Ectodermal cell (in vitro differentiated cells): ENCODE measurements around the gene SLC16A12.
"Not testable (repeated sequence)": the region's sequence is repeated elsewhere in the genome, so short reads cannot be mapped to it uniquely, and the experiment has no call there.

Experiments
- H3K27ac ChIP-seq: 2 replicates; pipeline ENCODE4 v1.7.0; 2013; ENCODE audit warnings: mild to moderate bottlenecking, low read depth, low read length; ENCODE audit not compliant: insufficient read depth, poor library complexity, severe bottlenecking
- H3K27me3 ChIP-seq: 2 replicates; pipeline ENCODE4 v1.7.0; 2013; ENCODE audit warnings: mild to moderate bottlenecking, low read length; ENCODE audit not compliant: insufficient read depth, control insufficient read depth, poor library complexity, severe bottlenecking
- H3K36me3 ChIP-seq: one replicate; pipeline ENCODE4 v1.7.0; 2013; ENCODE audit warnings: low read length; ENCODE audit not compliant: control insufficient read depth, insufficient read depth
- H3K4me1 ChIP-seq: one replicate; pipeline ENCODE4 v1.7.0; 2013; ENCODE audit warnings: low read length; ENCODE audit not compliant: control insufficient read depth, insufficient read depth
- H3K4me3 ChIP-seq: 2 replicates; pipeline ENCODE4 v1.7.0; 2013; ENCODE audit warnings: low read depth, low read length, control low read depth; ENCODE audit not compliant: insufficient read depth
- H3K9me3 ChIP-seq: 2 replicates; pipeline ENCODE4 v1.7.0; 2013; ENCODE audit warnings: mild to moderate bottlenecking, low read length, moderate library complexity; ENCODE audit not compliant: control insufficient read depth
- WGBS, 2 experiments: methylation state at CpG; one replicate each; pipeline ENCODE4 v1.1.7; 2013; ENCODE audit warnings: missing lambda C conversion rate in 2 of 2; 5-methylcytosine and 5-hydroxymethylcytosine counted together

SLC16A12 gene

DNA sequence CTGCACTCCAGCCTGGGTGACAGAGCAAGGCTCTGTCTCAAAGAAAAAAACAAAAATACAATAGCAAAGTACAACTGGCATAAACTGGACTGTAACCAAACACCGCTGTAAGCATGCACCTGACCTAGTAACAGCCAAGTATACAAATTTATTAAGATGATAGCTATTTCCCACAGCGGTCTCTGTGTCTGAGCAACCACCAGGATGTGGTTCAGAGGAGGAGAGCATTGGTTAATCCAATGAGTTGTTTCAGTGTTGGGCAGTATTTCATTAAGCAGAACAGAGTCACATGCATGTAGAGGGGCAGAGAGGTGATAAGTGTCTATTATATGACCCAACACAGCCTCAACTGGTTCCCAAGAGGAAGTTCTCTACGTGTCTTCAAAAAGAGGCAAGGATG, 4.0 kb downstream of the SLC16A12 start:
- no peaks in the 10 kb centered on the region for H3K9me3 ChIP-seq
- peaks cover 44% of the 10 kb centered on the region for H3K27me3 ChIP-seq
- no peaks in the 10 kb centered on the region for H3K4me1 ChIP-seq
- 62 to 64% methylated on average over 3 of the region's 3 CpGs for WGBS, 2 experiments
- H3K27ac ChIP-seq, result no peak overlapping the region
- no peak overlapping the region for H3K4me3 ChIP-seq
- no peaks in the 10 kb centered on the region for H3K36me3 ChIP-seq

DNA sequence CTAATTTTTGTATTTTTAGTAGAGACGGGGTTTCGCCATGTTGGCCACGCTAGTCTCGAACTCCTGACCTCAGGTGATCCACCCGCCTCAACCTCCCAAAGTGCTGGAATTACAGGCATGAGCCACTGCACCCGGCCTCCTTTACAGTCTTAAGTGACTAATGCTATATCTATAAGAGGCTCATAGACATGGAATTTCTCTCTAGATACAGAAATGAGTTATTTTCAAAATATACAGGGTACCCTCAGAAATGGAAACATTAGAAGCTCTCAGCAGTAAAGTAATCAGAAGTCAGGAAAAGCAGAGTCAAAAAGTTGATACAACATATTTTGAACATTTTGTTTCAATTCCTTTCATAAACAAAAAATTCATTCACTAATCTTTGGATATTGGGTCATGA, 5.7 kb downstream of the SLC16A12 start:
- peaks cover 27% of the 10 kb centered on the region for H3K27me3 ChIP-seq
- not testable (repeated sequence) for H3K27ac ChIP-seq, H3K36me3 ChIP-seq, H3K4me3 ChIP-seq, H3K4me1 ChIP-seq, H3K9me3 ChIP-seq
- WGBS, 2 experiments, result 86 to 99% methylated on average over 6 of the region's 6 CpGs

DNA sequence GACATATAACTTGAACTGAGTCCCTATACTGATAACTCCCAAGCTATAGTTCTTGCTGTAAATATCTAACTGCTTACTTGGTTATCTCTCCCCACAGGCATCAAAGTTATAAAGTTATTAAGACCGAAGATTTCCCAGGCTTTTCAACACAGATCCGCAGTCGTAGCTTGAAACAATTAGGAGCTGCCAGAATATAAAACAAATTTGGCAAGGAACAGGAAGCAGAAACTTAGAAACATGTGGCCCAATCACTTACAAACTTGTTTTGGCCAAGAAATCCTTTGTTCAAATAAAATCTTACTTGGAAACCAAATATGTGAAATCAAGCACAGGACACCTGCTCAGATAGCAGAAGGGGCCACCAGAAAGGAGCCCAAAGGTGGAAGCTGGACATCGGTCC, 9.0 kb downstream of the SLC16A12 start:
- Histone ChIP-seq H3K36me3 (no peaks in the 10 kb centered on the region), H3K27ac (no peak overlapping the region), H3K4me1 (no peaks in the 10 kb centered on the region), H3K4me3 (no peak overlapping the region), H3K27me3 (no peaks in the 10 kb centered on the region), H3K9me3 (no peaks in the 10 kb centered on the region)
- 93 to 97% methylated on average over 4 of the region's 4 CpGs for WGBS, 2 experiments

DNA sequence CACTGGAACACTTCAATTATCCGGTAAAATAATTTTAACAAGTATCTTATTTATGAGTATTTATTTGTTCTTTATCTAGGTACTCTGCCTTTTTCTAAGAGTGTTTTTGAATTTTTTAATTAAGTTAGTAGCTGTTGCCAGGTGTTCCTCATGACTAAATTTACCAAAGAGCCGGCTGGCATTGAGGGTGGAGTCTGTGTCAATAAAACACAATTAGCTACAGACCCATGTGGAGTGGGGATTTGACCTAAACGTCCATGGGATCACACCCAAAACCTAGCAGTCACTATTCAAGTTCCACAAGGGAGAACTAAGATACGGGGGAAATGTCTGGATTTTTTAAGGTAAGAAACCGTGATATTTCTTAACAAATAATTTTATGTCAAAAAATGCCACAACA, 9.8 kb downstream of the SLC16A12 start:
- H3K27ac ChIP-seq, result no peak overlapping the region
- 71 to 74% methylated on average over 3 to 4 of the region's 5 CpGs for WGBS, 2 experiments
- no peaks in the 10 kb centered on the region for H3K9me3 ChIP-seq
- no peak overlapping the region for H3K4me3 ChIP-seq
- H3K36me3 ChIP-seq, result no peaks in the 10 kb centered on the region
- H3K4me1 ChIP-seq, result no peaks in the 10 kb centered on the region
- H3K27me3 ChIP-seq, result no peaks in the 10 kb centered on the region

DNA sequence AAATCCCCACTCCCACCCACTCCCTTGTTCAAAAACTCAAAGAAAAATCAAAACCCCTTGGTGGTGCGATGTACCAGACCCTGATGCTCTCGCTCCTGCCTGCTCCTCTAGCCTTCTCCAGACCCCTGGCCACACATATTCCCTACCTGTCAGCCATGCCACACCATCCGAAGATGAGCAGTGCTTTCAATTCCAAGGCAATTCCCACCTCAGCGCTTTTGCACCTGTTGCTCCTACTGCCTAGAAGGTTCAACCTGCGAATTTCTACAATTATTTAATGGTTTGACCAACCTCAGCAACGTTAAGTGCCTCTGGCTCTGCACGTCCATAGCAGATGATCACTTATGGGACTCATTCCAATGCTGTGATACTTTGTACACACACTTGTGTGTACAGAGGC, 11.1 kb downstream of the SLC16A12 start:
- no peak overlapping the region for H3K4me3 ChIP-seq
- no peaks in the 10 kb centered on the region for H3K4me1 ChIP-seq
- 86 to 88% methylated on average over 7 of the region's 7 CpGs for WGBS, 2 experiments
- no peaks in the 10 kb centered on the region for H3K9me3 ChIP-seq
- no peak overlapping the region for H3K27ac ChIP-seq
- no peaks in the 10 kb centered on the region for H3K36me3 ChIP-seq
- H3K27me3 ChIP-seq, result no peaks in the 10 kb centered on the region

DNA sequence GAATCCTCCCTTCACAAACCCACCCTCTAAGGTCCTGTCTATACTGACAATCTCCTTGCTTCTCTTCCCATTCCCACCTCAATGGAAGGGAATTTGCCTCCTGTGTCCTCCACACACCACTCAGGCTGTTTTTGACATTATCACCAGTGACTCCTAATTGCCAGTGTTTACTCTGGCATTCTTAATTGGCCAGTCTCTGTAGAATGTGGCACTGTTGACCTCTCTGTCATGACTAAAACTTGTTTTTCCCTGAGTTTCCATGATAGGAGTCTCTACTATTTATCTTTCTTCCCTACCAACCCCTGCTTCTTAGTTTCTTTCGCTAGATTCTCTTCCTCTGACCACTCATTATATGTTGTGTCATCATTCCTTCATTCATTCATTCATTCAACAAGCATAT, 12.1 kb downstream of the SLC16A12 start:
- Histone ChIP-seq H3K27me3 (no peaks in the 10 kb centered on the region), H3K36me3 (no peaks in the 10 kb centered on the region), H3K27ac (no peak overlapping the region), H3K4me3 (no peak overlapping the region), H3K9me3 (no peaks in the 10 kb centered on the region), H3K4me1 (no peaks in the 10 kb centered on the region)
- 83 to 92% methylated on average over 1 of the region's 1 CpG for WGBS, 2 experiments

DNA sequence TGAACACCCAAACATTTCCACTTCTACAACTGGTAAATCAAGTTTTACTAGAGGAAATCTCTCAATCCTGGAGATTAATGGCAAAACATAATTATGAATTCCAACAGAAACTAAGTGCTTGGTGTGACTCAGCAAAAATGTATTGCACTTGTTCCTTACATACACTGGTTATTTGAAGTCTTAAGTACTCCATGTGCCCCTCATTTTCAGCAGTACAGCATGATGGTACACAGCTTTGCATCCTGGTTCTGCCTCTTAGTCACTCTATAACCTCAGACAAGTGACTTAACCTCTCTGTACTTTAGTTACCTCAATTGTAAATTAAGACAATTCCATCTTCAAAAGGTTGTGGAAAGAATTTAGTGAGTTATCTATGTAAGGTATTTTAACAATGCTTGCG, 12.9 kb downstream of the SLC16A12 start:
- no peaks in the 10 kb centered on the region for H3K27me3 ChIP-seq
- H3K4me1 ChIP-seq, result no peaks in the 10 kb centered on the region
- WGBS, 2 experiments, result 82 to 88% methylated on average over 1 of the region's 1 CpG
- H3K9me3 ChIP-seq, result no peaks in the 10 kb centered on the region
- H3K27ac ChIP-seq, result no peak overlapping the region
- no peak overlapping the region for H3K4me3 ChIP-seq
- H3K36me3 ChIP-seq, result no peaks in the 10 kb centered on the region

DNA sequence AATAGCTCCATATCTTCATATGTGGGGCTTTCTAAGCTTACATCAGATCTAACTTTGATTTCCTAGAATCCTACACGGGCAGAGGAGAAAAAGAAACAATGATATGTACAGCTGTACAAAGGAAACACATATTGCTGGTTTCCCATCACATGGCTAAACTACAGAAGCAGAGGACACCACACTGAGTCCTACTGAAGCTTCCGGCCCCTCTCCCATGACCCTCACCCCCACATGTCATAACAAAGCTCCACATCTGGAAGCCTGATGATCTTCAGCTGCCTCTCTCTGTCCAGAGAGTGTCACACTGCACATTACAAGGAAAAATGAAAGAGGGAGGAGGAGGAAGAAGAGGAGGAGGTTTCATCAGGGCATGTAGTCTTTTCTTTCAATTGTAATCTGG, 14.0 kb downstream of the SLC16A12 start:
- WGBS, 2 experiments, result 92 to 98% methylated on average over 2 of the region's 2 CpGs
- Histone ChIP-seq H3K4me1 (no peaks in the 10 kb centered on the region), H3K27ac (no peak overlapping the region), H3K4me3 (no peak overlapping the region), H3K27me3 (no peaks in the 10 kb centered on the region), H3K36me3 (no peaks in the 10 kb centered on the region), H3K9me3 (no peaks in the 10 kb centered on the region)

DNA sequence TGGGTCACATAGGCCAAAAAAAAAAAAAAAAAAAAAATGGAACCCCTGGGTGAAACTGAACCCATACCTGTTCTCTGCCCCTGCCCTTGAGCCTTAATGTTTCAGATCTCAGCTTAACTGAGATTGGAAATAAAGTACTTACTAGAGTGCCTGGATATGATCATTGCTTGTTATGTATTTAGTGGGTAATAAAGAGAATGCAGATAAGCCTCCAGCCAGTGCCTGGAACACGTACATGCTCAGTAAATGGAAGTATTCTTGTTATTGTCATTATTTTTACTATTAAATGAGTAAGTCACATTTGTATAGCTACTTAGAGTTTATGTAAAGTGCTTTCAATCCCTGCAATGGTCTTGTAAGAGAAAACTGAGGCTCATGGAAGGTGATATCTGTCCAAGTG, 14.7 kb downstream of the SLC16A12 start:
- H3K36me3 ChIP-seq, result no peaks in the 10 kb centered on the region
- WGBS, 2 experiments, result 88 to 100% methylated on average over 1 of the region's 1 CpG
- no peaks in the 10 kb centered on the region for H3K9me3 ChIP-seq
- no peaks in the 10 kb centered on the region for H3K4me1 ChIP-seq
- H3K27ac ChIP-seq, result no peak overlapping the region
- no peak overlapping the region for H3K4me3 ChIP-seq
- no peaks in the 10 kb centered on the region for H3K27me3 ChIP-seq

DNA sequence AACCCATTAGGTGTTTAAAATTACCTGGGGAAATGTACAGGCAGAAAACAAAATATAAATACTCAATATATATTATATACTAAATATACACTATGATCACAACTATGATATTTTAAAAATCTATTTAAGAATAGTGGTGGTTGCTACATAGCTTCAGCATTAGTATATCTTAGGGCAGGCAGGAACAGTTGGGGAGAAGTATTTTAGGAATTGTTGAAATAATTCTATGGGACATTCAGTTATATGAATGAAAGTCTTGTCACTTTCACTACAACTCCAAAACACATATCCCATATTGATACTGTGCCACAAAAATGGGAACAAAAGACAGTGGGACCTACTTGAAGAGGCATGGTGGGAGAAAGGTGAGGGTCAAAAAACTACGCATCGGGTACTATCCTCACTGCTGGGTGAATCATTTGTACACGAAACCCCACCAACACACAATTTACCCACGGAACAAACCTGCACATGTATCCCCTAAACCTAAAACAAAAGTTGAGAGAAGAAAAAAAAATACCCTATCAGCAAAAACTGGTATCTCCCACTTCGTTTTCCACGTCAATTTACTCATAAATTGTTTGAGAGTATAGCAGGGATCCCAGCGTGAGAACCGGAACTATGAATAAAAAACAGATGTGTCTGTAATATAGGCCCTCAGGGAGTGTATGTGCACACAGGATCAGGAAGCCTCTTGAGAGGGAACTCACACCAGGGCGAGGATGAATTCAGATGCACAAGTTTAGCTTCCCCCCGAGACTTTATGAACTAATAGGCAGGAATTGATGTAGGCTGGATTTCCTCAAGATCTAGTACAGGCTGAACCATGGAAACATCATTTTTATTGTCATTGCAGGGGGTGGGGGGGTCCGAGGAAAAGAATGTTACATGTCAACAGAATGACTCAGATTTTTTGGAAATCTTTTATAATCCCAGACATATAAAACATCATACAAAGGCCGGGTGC, 16.2 kb downstream of the SLC16A12 start:
- WGBS, 2 experiments, result 90 to 92% methylated on average over 12 of the region's 12 CpGs
- Histone ChIP-seq H3K27ac (no peak overlapping the region), H3K9me3 (no peaks in the 10 kb centered on the region), H3K36me3 (no peaks in the 10 kb centered on the region), H3K27me3 (no peaks in the 10 kb centered on the region), H3K4me1 (no peaks in the 10 kb centered on the region), H3K4me3 (no peak overlapping the region)
